ENCODE data around the gene SLC39A6.

GRCh38 chr18:36176711-36177110 lies 47.6 kb upstream of the SLC39A6 start:
- TF ChIP-seq, protein P1, sequence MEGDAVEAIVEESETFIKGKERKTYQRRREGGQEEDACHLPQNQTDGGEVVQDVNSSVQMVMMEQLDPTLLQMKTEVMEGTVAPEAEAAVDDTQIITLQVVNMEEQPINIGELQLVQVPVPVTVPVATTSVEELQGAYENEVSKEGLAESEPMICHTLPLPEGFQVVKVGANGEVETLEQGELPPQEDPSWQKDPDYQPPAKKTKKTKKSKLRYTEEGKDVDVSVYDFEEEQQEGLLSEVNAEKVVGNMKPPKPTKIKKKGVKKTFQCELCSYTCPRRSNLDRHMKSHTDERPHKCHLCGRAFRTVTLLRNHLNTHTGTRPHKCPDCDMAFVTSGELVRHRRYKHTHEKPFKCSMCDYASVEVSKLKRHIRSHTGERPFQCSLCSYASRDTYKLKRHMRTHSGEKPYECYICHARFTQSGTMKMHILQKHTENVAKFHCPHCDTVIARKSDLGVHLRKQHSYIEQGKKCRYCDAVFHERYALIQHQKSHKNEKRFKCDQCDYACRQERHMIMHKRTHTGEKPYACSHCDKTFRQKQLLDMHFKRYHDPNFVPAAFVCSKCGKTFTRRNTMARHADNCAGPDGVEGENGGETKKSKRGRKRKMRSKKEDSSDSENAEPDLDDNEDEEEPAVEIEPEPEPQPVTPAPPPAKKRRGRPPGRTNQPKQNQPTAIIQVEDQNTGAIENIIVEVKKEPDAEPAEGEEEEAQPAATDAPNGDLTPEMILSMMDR (IDR thresholded peaks at IDR 0.05), result no peak
- no peak for TF ChIP-seq POLR2A (IDR thresholded peaks at IDR 0.05)
